ENCODE measurements around the gene CALN1.

DNA sequence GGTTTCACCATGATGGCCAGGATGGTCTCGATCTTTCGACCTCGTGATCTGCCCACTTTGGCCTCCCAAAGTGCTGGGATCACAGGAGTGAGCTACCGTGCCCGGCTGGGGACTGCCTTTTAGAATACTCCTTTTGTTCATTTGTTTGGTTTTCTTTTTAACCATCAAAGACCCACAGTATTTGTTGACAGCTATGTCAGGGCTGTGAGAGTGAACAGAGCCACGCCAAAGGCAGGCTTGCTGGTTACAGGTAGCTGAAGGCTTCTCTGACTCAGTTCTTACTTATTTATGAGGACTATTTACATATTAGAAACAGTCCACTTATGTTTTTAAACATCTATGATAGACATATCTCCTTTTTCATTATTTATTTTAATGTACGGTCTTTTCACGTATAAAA, 544.5 kb downstream of the CALN1 start:
- TF ChIP-seq EZH2 (IDR thresholded peaks at IDR 0.05; ENCODE audit: borderline replicate concordance, insufficient read depth, low read length, poor library complexity, severe bottlenecking) (no peak), TAF1 (IDR thresholded peaks at IDR 0.05; ENCODE audit: low read depth) (no peak), MXI1 (conservative IDR thresholded peaks at IDR 0.05; ENCODE audit: poor library complexity, severe bottlenecking) (no peak)
- TF ChIP-seq, protein P1, sequence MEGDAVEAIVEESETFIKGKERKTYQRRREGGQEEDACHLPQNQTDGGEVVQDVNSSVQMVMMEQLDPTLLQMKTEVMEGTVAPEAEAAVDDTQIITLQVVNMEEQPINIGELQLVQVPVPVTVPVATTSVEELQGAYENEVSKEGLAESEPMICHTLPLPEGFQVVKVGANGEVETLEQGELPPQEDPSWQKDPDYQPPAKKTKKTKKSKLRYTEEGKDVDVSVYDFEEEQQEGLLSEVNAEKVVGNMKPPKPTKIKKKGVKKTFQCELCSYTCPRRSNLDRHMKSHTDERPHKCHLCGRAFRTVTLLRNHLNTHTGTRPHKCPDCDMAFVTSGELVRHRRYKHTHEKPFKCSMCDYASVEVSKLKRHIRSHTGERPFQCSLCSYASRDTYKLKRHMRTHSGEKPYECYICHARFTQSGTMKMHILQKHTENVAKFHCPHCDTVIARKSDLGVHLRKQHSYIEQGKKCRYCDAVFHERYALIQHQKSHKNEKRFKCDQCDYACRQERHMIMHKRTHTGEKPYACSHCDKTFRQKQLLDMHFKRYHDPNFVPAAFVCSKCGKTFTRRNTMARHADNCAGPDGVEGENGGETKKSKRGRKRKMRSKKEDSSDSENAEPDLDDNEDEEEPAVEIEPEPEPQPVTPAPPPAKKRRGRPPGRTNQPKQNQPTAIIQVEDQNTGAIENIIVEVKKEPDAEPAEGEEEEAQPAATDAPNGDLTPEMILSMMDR (IDR thresholded peaks at IDR 0.05; ENCODE audit: poor library complexity, severe bottlenecking): no peak

All from neural cell (in vitro differentiated cells).